Measurements from ENCODE around the gene CACNA1I.
A peak's percentile ranks its signal among the peaks of the same experiment; 100 is the strongest.

Gene CACNA1I

GRCh38 chr22:39655831-39656230 is 85.3 kb downstream of the CACNA1I start:
- DNase-seq (ENCODE audit: low read depth) = no peak
- H3K4me3 ChIP-seq (ENCODE audit: low read length) = no peak overlapping the region
- TF ChIP-seq, protein P1, sequence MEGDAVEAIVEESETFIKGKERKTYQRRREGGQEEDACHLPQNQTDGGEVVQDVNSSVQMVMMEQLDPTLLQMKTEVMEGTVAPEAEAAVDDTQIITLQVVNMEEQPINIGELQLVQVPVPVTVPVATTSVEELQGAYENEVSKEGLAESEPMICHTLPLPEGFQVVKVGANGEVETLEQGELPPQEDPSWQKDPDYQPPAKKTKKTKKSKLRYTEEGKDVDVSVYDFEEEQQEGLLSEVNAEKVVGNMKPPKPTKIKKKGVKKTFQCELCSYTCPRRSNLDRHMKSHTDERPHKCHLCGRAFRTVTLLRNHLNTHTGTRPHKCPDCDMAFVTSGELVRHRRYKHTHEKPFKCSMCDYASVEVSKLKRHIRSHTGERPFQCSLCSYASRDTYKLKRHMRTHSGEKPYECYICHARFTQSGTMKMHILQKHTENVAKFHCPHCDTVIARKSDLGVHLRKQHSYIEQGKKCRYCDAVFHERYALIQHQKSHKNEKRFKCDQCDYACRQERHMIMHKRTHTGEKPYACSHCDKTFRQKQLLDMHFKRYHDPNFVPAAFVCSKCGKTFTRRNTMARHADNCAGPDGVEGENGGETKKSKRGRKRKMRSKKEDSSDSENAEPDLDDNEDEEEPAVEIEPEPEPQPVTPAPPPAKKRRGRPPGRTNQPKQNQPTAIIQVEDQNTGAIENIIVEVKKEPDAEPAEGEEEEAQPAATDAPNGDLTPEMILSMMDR (IDR thresholded peaks at IDR 0.05; ENCODE audit: insufficient read depth, low read depth, low read length, missing control alignments) = no peak

DNA sequence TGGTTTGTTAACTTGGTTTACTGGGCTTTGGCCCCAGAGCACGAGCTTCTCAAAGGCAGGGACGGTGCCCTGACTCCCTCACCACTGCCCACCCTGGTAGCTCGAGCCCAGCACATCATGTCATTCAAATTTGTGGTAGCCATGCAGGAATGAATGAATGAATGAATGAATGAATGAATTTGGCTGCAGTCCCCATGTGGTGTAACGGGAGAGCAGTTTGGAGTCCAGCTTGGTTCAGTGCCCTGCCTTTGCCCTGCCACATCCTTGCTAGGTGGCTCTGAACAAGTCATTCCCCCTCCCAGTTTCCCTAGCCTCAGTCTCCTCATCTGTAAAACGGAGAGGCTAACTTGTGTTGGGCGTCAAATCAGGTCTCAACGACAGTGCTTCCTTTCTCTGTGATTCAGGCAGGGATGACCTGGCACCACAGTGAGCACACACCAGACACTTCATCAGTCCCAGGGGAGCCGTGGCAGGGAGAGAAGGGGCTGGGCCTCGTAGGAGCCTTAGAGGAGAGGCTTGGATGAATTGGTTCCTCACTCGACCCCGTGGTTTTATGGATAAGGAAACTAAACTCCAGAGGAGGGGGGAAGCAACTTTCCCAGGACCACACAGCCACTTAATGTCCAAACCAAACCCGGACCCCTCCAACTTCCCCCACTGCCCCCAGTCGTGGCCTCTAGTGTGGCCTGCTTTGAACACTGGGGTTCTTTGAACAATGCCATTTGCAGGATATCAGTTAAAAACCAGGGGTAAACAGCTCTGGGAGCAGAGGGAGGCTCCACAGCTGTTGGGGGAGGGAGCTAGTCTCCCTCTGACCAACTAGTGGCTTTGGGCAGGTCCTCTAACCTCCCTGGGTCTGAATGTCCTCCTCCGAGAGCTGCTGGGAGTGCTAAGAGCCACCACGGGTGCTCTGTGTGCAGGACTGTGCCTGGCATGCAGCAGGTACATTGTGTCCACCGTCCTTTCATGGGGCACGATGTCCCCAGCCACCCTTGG is 86.2 kb downstream of the CACNA1I start:
- no peak overlapping the region for H3K4me3 ChIP-seq (ENCODE audit: low read length)
- TF ChIP-seq, protein P1 (IDR thresholded peaks at IDR 0.05; ENCODE audit: insufficient read depth, low read depth, low read length, missing control alignments) = no peak
- DNase-seq (ENCODE audit: low read depth) = no peak

- H3K4me3 ChIP-seq (ENCODE audit: low read length) = no peak overlapping the region
These were observed 87.8 kb downstream of the CACNA1I start for GRCh38 chr22:39658367-39658766.

GRCh38 chr22:39658806-39659463 is 88.4 kb downstream of the CACNA1I start:
- DNase-seq (ENCODE audit: low read depth) = no peak
- no peak overlapping the region for H3K4me3 ChIP-seq (ENCODE audit: low read length)
- TF ChIP-seq, protein P1 (IDR thresholded peaks at IDR 0.05; ENCODE audit: insufficient read depth, low read depth, low read length, missing control alignments) = no peak

More at GRCh38 chr22:39658367-39658766, 87.8 kb downstream of the CACNA1I start:
- no peak for DNase-seq (ENCODE audit: low read depth)
- TF ChIP-seq, protein P1 (IDR thresholded peaks at IDR 0.05; ENCODE audit: insufficient read depth, low read depth, low read length, missing control alignments) = no peak

GRCh38 chr22:39661501-39661841 is 90.9 kb downstream of the CACNA1I start:
- no peak for DNase-seq (ENCODE audit: low read depth)
- TF ChIP-seq, protein P1 (IDR thresholded peaks at IDR 0.05; ENCODE audit: insufficient read depth, low read depth, low read length, missing control alignments) = no peak
- no peak overlapping the region for H3K4me3 ChIP-seq (ENCODE audit: low read length)

GRCh38 chr22:39661842-39662685 is 91.5 kb downstream of the CACNA1I start:
- no peak overlapping the region for H3K4me3 ChIP-seq (ENCODE audit: low read length)
- DNase-seq (ENCODE audit: low read depth) = peak; percentile 31
- TF ChIP-seq, protein P1 (IDR thresholded peaks at IDR 0.05; ENCODE audit: insufficient read depth, low read depth, low read length, missing control alignments) = no peak

Measured in epithelial cell of esophagus (primary cell).